ENCODE results near the gene GAPDHS.

Gene GAPDHS

DNA sequence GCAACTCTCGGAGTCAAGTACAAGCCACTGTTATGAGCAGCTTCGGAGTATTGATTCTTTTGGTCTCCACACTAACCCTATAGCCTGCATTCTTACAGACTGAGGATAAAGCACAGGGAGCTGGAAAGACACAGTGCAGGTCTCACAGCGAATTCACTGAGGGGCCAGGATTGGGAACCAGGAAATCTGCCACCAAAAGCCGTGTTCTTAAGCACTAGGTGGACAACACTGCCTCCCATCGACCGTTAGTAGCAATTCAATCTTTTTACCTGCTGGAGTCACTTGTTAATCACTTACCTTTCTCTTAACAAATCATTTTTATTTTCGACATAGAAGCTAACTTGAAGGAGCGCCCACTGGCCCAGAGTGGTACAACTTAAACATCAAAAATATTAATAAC, 59.0 kb downstream of the GAPDHS start:
- no peaks in the 10 kb centered on the region for H3K9me3 Mint-ChIP-seq
- H3K4me3 Mint-ChIP-seq, result no peak overlapping the region

More for the DNA sequence above, 59.0 kb downstream of the GAPDHS start:
- peaks cover 10% of the 10 kb centered on the region for H3K4me1 Mint-ChIP-seq
- CTCF ChIA-PET, result interaction anchor here (0.8 to 2.8 kb wide), 5 partner anchors 43 to 97 kb away, joined by 5 to 20 read pairs (median 8); no protein-coding TSS in a partner anchor
- peaks cover 22% of the 10 kb centered on the region for H3K27me3 Mint-ChIP-seq
- H3K36me3 Mint-ChIP-seq, result no peaks in the 10 kb centered on the region
- DNase-seq, result peak; percentile 50
- H3K27ac Mint-ChIP-seq, result no peak overlapping the region

All from activated naive CD4-positive, alpha-beta T cell treated with anti-CD3 and anti-CD28 coated beads, Interleukin-2, amount 10 ng/mL, durations not matched to agents 7 days and 5 days (primary cell).